ENCODE measurements around the gene DUSP7.

DUSP7 gene

DNA sequence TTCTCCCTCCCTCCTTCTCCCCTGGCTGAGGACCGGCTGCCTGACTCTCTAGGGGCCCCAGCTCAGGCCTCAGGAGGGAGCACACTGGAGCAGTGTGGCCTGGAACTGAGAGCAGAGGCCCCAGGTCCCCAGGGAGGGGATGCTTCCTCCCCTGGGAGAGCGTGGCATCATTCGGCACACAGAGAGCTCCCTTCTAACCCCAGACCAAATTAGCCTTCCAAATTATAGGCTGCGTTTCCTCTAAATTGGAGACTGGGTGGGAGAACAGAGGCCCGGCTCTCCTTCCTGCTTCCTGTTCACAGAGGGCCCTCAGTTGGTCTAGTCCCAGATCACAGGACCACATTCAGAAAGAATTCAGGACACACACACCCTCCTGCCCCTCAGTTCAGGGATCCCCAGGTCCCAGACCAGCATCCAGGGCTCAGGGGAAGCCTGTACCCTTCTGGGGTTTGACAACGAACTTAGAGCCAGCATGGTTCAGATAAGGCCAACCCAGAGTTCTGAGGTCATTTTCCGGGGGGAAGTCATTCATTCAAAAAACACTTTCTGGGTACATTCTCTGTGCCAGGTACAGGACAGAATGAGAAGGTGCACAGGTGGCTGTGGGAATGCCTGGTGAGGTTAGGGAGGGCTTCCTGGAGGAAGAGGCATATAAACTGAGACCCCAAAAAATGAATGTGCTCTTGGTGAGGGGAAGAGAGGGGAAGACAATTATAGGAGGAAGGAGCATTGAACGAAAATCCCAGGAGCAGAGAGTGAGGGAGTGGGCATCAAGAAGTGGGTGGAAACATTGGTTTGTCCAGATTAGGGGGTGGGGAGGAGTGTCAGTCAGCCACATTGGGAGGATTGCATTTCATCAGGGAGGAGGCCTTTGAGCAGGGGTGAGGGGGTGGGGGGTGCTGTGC, 32.3 kb downstream of the DUSP7 start:
- no peak for DNase-seq

DNA sequence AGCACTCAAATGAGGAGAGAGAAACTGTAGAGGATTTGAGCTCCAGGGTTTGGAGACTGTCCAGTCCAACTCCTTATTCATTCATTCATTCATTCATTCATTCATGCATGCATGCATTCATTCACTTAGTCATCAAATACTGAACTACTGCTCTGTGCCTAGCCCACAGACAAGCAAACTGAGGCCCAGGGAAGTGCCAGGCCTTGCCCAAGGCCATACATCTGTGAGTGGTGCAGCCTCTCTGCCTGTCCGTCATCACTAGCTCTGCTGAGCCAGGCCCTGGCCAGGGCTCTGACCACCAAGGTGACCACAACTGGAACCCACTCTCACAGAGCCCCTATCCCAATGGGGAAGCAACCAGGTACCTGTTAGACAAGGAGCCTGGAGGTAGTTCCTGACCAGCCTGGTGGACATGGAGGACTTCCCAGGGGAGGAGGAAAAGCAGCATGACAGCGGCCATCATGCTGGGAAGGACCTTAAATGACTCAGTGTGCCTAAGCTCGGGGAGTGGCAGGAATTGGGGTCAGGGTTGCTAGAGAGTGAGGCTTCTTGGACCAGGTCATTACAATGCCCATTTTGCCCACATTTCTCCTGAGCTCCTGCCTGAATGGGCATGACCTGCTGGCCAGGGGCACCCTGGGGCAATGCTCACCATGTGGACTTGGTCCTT, 33.1 kb downstream of the DUSP7 start:
- no peak for DNase-seq

DNA sequence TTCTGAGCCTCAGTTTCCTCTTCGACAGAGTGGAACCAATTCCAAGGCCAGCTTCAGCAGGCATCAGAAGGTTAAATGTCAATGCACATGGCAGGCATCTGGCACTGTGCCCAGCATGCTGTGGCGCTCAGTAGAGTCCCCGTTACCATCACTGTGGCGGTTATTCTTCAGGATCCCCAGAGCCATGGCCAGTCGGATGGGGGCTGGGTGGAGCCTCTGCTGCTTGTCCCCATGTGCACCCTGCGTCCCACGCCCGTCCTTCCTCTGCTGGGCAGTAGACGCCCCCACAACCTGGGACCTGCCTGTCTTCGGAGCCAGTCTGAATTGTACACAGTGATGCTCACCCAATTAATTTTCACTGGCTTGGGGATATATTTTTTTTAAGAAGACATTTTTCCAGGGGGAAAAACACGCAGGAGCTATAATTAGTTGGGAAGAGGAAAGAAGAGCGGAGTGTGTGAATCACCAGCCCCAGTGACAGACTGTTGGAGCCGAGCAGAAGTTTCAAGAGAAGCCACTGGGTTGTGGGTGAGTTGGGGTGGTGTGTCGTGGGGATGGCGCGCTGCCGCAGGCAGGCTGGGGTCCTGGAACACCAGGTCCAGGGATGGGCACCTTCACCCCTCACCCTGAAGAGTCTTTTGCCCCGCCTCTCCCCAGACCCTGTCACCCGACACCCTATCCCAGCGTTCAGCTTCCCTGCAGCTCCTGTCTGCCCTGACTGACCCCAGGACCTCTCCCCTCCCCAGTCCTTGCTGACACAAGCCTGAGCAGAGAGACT, 33.9 kb downstream of the DUSP7 start:
- DNase-seq = no peak

DNA sequence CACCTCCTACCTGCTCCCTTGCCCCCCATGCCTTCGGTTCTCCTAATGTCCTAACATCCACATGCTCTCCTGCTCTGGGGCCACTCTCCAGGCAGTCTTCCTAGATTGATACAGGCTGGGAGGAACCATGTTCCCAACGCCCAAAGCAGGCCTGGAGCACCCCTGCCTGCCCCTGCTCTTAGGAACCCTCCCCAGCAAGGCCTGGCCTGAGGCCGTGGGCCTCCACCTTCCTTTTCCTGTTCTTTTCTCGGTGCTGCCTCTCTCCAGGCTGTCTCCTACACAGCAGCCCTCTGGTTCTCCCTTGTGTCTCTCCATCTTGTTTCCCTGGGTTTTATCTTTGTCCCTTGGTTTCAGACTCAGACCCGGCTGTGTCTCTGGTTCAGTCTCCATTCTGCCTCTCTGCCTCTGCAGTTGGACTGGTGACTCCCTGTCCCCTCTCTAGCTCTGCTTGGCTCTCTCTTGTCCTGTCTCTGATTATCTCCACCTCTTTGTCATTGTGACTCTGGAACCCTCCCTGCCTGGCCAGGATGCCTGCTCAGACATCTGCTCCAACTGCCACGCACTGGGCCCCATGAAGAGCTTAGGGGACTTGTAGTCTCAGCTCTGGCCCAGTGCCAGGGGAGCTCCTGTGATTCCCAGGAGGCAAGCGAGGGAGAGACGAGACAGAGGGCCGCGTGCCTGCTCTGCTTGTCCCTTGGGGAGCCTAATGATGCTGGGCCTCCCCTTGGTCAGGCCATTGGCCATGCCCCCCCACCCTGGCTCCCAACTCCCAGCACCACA, 34.7 kb downstream of the DUSP7 start:
- DNase-seq = no peak

DNA sequence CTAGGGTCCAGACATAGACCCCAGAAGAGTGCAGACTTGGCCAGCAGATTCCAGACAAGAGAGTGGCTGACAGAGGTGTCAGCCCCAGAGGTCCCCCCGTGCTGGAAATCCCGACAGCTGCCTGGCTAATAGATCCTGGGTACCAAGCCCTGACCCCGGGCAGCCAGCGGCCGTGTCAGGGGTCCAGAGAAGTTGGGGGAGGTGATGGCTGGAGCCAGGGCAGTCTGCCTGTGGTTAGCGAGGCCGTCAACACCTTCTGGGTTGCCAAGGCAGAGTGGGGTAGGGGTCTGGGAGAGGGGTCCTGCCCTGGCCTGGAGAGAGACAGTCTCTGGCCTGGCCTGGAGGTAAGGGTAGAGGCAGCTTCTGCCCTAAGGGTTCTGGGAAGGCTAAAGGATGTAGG, 35.6 kb downstream of the DUSP7 start:
- no peak for DNase-seq

DNA sequence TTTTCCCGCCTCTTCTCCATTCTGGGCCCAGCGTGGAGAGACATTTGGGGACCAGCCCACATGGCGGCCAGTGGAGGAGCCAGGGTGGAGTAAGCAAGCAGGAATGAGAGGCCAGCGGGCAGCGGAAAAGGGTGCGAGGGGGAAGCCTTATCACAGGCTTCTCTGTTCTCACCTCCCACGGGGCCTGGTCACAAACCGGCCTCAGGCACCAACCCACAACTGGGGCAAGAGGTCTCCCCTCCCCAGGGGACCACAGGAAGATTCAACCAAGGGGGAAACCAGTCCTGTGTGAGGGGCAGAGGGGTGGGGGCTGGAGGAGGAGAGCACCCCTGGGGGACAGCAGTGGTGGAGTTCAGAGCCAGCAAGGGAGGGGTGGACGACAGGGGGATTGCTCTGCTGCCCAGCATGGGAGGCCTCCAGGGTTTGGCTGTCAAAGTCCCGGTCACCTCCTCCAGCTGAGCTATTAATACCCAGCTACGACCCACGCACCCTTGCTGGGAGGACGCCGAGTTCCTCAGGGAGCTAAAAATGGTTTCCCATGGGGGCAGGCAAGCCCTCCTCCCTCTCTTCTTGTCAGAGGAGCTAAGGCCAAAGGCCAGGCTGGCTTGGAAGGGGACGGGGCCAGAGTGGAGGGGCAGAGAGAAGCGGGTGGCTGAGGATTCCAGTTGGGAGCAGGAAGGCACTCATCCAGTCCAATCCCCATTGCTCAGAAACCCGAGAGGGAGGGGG, 36.9 kb downstream of the DUSP7 start:
- DNase-seq = no peak

DNA sequence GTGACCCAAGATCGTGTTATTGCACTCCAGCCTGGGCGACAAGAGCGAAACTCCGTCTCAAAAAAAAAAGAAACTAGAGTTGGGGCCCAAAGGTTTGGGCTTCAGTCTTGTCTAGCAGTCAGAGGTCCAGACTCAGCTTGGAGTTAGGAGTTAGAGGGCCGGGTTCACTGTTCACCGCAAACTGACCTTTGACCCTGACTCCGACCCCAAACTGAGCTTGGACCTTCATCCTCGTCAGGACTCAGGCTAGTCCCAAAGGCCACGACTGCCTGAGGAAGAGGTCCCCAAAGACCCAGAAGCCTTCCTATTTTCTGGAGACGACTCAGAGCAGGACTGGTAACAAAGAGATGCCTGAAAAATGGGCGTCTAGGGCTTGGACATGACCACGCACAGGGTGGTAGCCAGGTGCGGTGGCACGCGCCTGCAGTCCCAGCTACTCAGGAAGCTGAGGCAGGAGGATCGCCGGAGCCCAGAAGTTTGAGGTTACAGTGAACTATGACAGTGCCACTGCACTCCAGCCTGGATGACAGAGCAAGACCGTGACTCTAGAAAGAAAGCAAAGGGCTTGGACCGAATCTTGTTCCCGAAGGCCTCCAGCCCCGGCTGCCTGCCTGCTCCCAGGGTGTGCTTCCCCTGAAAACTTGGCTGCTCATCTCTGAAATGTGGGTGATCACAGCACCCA, 37.9 kb downstream of the DUSP7 start:
- no peak for DNase-seq

DNA sequence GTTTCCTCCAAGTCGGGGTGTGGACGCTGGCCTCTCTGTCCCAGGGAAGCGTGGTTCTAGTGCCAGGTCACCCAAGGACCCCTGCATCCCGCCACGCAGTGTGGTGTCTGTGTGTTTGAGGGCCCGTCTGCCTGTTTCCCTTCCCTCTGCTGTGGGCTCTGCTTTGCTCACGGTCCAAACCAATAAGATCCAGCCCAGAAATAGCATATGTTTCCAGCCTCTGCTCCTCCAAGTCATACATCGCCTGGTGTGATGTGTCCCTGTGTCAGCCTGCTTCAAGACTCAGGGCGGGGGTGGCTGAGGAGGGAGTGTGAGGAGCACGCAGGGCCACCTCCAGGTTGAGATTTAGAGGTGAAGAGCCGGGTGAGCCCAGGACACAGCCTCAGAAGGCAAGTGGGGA, 38.8 kb downstream of the DUSP7 start:
- no peak for DNase-seq

DNA sequence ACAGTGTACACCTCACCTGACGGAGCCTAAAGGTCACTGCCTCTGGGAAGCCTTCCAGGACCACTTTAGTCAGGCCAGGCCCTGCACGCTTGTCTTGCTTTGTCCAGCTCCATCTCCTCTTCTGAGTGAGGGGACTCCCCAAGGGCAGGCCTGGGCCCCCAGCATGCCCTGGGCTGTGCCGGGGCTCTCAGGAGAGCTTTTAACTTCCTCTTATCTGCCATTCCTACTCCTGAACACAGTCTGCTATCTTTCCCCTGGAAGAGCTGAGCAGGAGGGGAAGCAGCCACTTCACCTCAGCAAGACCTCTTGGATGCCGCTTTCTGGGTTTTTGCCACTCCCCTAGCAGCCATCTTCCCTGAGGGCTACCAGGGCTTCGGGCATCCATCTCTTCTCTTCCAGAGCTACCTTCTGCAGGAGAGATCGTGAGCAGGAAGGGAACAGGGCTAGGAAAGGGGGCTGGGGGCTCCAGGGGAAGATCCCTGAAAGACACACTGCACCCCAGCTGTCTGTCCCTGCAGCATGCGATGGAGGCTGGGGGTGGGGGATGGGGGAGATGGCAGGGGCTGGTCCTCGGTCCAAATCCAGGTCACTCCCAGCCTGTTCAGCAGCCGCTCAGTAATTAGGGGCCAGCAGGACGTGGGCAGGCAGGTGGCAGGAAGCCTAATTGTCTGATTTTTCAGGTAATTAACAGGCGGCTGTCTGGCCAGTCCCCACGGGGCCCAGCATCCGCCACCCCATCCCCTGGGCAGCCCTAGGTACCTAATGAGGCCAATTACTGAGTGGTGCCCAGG, 40.7 kb downstream of the DUSP7 start:
- no peak for DNase-seq

DNA sequence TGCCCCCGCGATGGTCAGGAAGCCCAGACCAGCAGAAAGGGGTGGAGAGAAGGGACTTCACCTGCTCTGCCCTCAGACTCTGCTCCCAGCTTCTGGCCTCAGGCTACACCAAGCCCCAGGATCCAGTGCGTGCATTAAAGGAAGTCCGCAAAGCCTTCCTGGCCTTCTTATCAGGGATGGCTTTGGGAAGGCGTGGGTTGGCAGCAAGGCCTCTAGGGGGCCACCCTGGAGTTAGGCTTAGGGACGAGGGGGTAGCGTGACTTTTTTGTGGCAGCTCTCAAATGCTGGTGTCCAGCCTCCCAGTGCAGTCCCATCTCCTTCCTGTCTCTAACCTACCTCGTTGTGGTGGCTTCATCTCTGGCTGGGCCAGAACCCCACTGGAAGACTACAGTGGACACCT, 41.8 kb downstream of the DUSP7 start:
- no peak for DNase-seq

DNA sequence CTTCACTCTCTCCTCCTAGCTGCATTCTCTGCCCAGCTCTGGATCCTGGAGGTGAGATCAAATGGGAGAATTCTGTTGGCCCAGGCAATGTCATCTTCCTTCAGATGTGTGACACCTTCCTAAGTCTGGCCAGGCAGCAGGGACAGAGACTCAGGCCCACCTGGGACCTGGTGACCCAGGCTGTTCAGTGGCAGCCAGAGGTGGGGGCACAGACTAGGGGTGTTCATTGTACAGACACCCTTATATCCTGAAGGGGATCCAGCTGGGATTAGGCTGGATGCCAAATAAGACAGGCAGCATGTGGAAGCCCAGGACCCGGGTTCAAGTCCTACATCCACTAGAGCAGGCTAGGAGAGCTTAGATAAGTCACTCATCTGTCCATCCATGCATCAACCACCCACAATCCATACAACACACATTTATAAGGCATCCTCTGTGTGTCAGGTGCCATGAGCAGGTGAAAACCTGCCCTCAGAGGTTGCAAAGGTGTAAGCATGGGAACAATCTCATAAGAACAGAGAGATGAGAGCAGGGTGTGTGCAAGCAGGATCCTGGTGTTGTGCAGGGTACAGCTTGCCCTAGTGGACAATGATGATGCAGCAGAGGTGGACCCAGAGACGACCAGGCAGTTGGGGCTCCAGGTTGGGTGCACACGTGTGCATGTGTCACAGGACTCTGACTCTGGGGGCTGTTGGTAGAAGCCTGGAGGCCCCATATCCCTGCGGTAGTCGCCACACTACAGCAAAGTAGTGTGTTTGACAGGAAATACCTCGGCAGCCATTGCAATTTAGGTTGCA, 42.4 kb downstream of the DUSP7 start:
- no peak for DNase-seq

DNA sequence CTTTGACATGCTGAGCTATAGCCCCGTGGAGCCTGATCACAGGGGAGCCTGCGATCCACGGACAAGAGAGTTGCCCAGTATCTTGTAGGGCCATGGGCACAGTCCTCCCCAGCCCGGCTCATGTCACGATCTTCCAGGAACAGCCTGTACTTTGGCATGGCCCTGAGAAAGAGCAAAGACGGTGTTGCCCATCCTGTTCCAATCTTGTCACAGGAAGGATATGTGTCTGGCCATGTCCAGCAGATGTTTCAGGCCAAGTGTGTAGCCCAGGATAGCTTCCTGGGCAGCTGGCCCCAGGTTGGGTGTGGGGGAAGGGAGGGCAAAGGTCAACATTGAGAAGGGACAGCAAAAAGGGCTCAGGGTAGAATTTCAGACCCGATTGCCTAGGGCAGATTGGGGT, 43.7 kb downstream of the DUSP7 start:
- no peak for DNase-seq

DNA sequence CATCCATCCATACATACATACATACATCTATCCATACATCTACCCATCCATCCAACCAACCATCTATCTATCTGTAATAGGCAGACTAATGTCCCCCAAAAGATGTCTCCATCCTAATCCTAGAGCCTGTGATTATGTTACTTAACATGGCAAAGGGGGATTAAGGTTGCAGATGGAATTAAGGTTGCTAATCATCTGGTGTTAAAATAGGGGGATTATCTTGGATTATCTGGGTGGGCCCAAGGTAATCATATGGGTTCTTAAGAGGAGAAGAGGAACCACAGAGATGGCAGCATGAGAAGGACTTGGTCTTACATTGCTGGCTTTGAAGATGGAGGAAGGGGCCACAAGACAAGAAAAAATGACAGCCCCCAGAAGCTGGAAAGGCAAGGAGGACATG, 45.9 kb downstream of the DUSP7 start:
- no peak for DNase-seq

DNA sequence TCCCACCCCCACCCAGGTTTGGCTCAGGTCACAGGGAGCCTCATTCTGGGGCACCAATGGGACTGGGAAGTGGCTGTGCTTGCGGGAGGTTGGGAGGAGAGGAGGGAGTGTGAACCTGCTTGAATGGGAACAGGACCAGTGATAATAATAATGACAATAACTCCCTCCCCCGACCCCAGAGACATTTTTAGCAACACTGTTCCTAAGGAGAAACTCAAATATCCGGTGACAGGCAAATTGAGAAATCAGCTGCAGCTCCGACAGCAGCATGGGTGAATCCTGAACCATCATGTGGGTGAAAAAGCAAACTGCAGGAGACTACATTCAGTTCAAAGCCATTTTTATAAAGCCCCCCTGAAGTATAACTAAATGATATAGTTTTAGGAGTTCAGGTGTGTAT, 49.1 kb downstream of the DUSP7 start:
- no peak for DNase-seq

DNA sequence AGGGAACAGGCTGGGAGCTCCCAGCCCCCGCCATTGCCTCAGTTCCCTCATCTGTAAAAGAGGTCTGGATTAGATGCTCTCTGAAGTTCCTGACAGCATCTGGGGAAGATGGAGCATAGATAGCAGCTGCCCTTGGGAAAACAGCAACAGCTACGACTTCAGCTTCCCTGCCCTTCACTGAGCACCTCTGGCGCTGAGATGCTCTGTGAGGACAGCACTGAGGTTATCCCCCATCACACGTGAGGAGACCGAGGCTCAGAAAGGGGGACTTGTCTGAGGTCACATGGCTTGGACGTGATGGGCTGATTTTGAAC, 49.6 kb downstream of the DUSP7 start:
- no peak for DNase-seq

DNA sequence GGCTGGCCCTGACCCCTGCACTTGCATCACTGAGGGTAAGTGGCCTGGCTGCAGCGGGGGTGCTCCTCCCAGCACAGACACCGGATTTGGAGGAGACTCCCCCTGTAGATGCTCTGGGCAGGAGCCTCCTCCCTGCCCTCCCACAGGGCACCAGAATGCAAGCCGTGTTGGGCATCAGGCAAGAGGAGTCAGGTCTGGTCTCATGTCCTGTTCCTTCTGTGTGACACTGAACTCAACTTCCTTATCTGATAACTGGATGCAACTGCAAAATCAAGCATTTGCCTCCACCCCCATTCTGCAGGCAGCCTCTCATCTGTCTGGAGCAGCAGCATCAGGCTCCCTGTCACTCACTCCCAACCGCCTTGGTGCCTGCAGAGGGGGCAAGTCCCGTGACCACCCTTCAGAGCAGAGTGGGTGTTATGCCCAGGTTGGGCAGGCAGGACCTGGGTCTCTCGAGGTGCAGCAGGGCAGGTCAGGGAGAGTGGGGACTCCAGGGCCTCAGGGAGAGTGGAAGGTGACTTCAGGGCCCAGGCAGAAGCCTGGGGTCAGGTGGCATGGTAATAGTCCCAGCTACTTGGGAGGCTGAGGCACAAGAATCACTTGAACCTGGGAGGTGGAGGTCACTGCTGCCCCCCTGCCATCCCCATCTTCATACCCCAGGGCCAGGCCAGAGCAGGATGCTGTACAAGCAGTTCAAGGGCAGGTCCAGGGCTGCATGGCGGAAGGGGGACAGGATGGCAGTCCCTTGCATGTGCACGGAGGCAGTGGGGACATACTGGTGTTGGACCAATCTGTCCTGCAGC, 50.2 kb downstream of the DUSP7 start:
- DNase-seq = no peak

DNA sequence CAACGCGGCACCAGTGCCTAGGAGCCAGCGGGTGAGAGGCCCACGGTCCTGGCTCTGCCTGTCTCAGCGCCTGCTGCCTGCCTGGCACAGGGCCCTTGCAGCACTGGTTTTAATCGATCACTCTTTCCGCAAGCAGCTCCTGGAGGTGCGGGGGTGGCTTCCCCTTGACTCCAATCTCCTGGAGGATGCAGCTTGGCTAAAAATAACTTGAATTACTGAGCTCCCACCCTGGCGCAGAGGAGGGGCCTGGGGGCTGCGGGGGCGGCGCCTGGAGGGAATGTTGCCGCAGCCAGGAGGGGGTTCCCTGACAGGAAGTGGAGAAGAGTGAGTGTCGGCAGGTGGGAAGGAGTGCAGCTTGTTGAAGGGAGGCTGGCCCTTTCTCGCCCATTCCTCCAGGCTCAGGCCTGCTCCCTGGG, 50.8 kb downstream of the DUSP7 start:
- DNase-seq = no peak

DNA sequence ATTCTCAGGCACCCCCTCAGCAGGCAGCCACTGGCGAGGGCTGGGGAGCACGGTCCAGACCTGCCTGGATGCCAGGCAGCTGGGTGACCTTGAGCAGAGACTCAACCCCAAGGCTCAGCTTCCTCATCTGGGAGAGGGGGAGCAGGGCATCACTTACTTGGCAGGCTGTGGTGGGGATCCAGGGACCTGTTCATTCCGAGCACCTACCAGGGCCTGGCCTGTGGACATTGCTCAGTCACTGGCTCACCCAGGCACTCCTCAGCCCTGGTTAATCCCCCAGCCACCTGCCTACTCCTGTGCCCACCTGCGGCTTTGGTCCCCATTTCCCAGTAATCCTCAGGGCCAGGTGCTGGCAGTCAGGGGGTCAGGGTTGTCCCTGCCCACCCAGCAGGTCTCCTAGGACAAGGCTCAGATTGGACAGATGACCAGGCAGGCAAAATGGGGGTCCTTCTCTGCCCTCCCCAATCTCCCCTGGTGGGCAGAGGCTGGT, 51.4 kb downstream of the DUSP7 start:
- no peak for DNase-seq

Measured in stimulated activated CD8-positive, alpha-beta memory T cell treated with anti-CD3 and anti-CD28 coated beads, Interleukin-4, amount 100 ng/mL, for 48 hours (primary cell).